Neural progenitor cell (in vitro differentiated cells): ENCODE measurements around the gene ATXN1. TPM values are rescaled to one million over a fixed set of nuclear protein-coding genes. Genes with fewer than 3 reads are reported as not detected.

Experiments used
- DNase-seq: peaks from one replicate; pipeline ENCODE4 v3.0.0-alpha.2; 2016; ENCODE audit warnings: low spot score
- H2AFZ ChIP-seq: fragments of 200-600 bp; sonication (generic); replicated peaks from 2 replicates; pipeline ENCODE4 v1.6.1; 2016; ENCODE audit warnings: antibody characterized with exemption
- H3F3A ChIP-seq: fragments of 200-600 bp; sonication (generic); 2 replicates; pipeline ENCODE4 v1.6.1; 2016; ENCODE audit warnings: antibody characterized with exemption, low read depth
- H3K27ac ChIP-seq: fragments of 200-600 bp; sonication (generic); 2 replicates; pipeline ENCODE4 v1.5.1; 2016; ENCODE audit warnings: mild to moderate bottlenecking
- H3K27me3 ChIP-seq: fragments of 200-600 bp; sonication (generic); 2 replicates; pipeline ENCODE4 v1.6.1; 2016; ENCODE audit warnings: mild to moderate bottlenecking, moderate library complexity
- H3K36me3 ChIP-seq: fragments of 200-600 bp; sonication (generic); 2 replicates; pipeline ENCODE4 v1.5.1; 2016
- H3K4me1 ChIP-seq: fragments of 200-600 bp; sonication (generic); 2 replicates; pipeline ENCODE4 v1.6.1; 2016; ENCODE audit warnings: mixed run types
- H3K4me2 ChIP-seq: fragments of 200-600 bp; sonication (generic); 2 replicates; pipeline ENCODE4 v1.6.1; 2016
- H3K4me3 ChIP-seq: fragments of 200-600 bp; sonication (generic); 2 replicates; pipeline ENCODE4 v1.5.1; 2016
- H3K79me2 ChIP-seq: fragments of 200-600 bp; sonication (generic); 2 replicates; pipeline ENCODE4 v1.6.1; 2016; ENCODE audit warnings: low read depth
- H3K9ac ChIP-seq: fragments of 200-600 bp; sonication (generic); 2 replicates; pipeline ENCODE4 v1.6.1; 2016
- H3K9me3 ChIP-seq: fragments of 200-600 bp; sonication (generic); 2 replicates; pipeline ENCODE4 v1.5.1; 2016; ENCODE audit warnings: low read depth
- H4K20me1 ChIP-seq: fragments of 200-600 bp; sonication (generic); 2 replicates; pipeline ENCODE4 v1.6.1; 2016; ENCODE audit warnings: low read depth
- H3K27ac Mint-ChIP-seq: 3 replicates; pipeline ENCODE4 v1.8.0; 2021; ENCODE audit warnings: mixed read lengths
- H3K27me3 Mint-ChIP-seq: 2 replicates; pipeline ENCODE4 v1.8.0; 2022; ENCODE audit warnings: low read depth, mild to moderate bottlenecking, inconsistent platforms, moderate library complexity, mixed read lengths; ENCODE audit not compliant: insufficient read depth
- H3K36me3 Mint-ChIP-seq: 3 replicates; pipeline ENCODE4 v1.8.0; 2021; ENCODE audit warnings: mixed read lengths
- H3K4me1 Mint-ChIP-seq: 3 replicates; pipeline ENCODE4 v1.8.0; 2021; ENCODE audit warnings: mixed read lengths
- H3K4me3 Mint-ChIP-seq: 3 replicates; pipeline ENCODE4 v1.8.0; 2021; ENCODE audit warnings: mild to moderate bottlenecking, moderate library complexity, mixed read lengths
- H3K9me3 Mint-ChIP-seq: 3 replicates; pipeline ENCODE4 v1.8.0; 2020; ENCODE audit warnings: mixed read lengths
- EZH2 ChIP-seq: fragments of 200-600 bp; sonication (generic); IDR thresholded peaks from 2 replicates; pipeline ENCODE4 v1.6.1; 2017; ENCODE audit warnings: antibody characterized with exemption, mild to moderate bottlenecking, moderate library complexity
- EZH2phosphoT487 ChIP-seq: fragments of 200-600 bp; sonication (generic); IDR thresholded peaks from 2 replicates; pipeline ENCODE4 v1.6.1; 2017; ENCODE audit warnings: antibody characterized with exemption
- total RNA-seq: library from RNA; depleted of rRNA; stranded (reverse); fragments of >200 nt; gene quantifications from 2 replicates; pipeline ENCODE4 v1.2.3, GENCODE V29; 2015; ENCODE audit warnings: low replicate concordance
- TF ChIP-seq, protein P1 (sequence below): fragments of 200-600 bp; sonication (generic); IDR thresholded peaks from 2 replicates; pipeline ENCODE4 v1.5.1; 2017; ENCODE audit warnings: antibody characterized with exemption, mild to moderate bottlenecking

ATXN1 gene
- total RNA-seq, 1 donor from 2014 or later, result 3.6 TPM

DNA sequence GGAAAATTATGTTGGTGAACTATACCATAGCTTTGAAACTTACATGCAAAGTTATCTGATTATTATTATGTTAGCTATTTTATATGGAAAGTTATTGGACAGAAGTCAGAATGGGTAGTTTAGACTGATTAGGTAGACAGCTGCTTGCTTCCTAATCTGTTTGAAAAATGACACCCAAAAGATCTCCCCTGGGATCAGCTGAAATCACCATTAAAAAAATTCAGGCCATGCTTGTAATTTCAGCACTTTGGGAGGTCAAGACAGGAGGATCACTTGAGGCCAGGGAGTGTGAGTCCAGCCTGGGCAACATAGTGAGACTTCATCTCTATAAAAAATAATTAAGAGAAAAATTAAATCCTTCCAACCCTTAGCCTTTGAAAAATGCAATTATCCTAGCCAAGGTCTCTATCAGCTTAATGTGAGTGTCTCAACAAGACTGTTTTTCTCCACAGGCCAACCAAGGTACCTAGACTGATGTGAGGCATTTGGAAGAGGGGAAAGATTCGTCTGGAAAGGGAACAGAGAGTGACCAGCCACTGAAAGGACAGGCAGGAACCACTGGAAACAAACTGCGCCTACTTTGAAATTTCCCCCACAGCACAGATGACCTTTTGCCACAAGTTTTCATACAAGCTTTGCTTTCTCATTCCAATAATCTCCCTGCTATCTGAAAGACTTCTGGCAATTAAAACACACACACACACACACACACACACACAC lies 290.6 kb downstream of the ATXN1 start:
- Mint-ChIP-seq H3K4me3 (no peak overlapping the region), H3K36me3 (no peaks in the 10 kb centered on the region)

GRCh38 chr6:16468991-16469615 lies 292.2 kb downstream of the ATXN1 start:
- Histone ChIP-seq H3K4me1 (no peaks in the 10 kb centered on the region), H3K79me2 (no peaks in the 10 kb centered on the region), H3K4me3 (no peak overlapping the region), H4K20me1 (no peaks in the 10 kb centered on the region), H3F3A (no peaks in the 10 kb centered on the region), H3K4me2 (no peak overlapping the region), H3K9me3 (no peaks in the 10 kb centered on the region), H3K9ac (no peak overlapping the region), H2AFZ (no peak overlapping the region), H3K27ac (no peak overlapping the region), H3K36me3 (no peaks in the 10 kb centered on the region), H3K27me3 (no peaks in the 10 kb centered on the region)
- H3K4me1 Mint-ChIP-seq, result peaks cover 4% of the 10 kb centered on the region
- H3K27me3 Mint-ChIP-seq, result no peaks in the 10 kb centered on the region
- no peak overlapping the region for H3K27ac Mint-ChIP-seq
- TF ChIP-seq EZH2 (no peak), EZH2phosphoT487 (no peak)
- TF ChIP-seq, protein P1, sequence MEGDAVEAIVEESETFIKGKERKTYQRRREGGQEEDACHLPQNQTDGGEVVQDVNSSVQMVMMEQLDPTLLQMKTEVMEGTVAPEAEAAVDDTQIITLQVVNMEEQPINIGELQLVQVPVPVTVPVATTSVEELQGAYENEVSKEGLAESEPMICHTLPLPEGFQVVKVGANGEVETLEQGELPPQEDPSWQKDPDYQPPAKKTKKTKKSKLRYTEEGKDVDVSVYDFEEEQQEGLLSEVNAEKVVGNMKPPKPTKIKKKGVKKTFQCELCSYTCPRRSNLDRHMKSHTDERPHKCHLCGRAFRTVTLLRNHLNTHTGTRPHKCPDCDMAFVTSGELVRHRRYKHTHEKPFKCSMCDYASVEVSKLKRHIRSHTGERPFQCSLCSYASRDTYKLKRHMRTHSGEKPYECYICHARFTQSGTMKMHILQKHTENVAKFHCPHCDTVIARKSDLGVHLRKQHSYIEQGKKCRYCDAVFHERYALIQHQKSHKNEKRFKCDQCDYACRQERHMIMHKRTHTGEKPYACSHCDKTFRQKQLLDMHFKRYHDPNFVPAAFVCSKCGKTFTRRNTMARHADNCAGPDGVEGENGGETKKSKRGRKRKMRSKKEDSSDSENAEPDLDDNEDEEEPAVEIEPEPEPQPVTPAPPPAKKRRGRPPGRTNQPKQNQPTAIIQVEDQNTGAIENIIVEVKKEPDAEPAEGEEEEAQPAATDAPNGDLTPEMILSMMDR, result no peak
- peaks cover 2% of the 10 kb centered on the region for H3K9me3 Mint-ChIP-seq
- no peak overlapping the region for H3K4me3 Mint-ChIP-seq
- peaks cover under 1% of the 10 kb centered on the region for H3K36me3 Mint-ChIP-seq
- no peak for DNase-seq

More for the DNA sequence above, 290.6 kb downstream of the ATXN1 start:
- H3K4me2 ChIP-seq, result no peak overlapping the region
- no peak for TF ChIP-seq EZH2
- TF ChIP-seq, protein P1, result no peak
- no peaks in the 10 kb centered on the region for H3K9me3 ChIP-seq
- no peaks in the 10 kb centered on the region for H3K27me3 Mint-ChIP-seq
- no peaks in the 10 kb centered on the region for H4K20me1 ChIP-seq
- H3K4me1 Mint-ChIP-seq, result peaks cover 4% of the 10 kb centered on the region
- no peaks in the 10 kb centered on the region for H3K36me3 ChIP-seq
- H3F3A ChIP-seq, result no peaks in the 10 kb centered on the region
- no peak overlapping the region for H3K9ac ChIP-seq
- no peaks in the 10 kb centered on the region for H3K27me3 ChIP-seq
- no peaks in the 10 kb centered on the region for H3K4me1 ChIP-seq
- DNase-seq, result no peak
- H3K79me2 ChIP-seq, result no peaks in the 10 kb centered on the region
- no peak overlapping the region for H2AFZ ChIP-seq
- H3K27ac Mint-ChIP-seq, result no peak overlapping the region
- H3K4me3 ChIP-seq, result no peak overlapping the region
- no peaks in the 10 kb centered on the region for H3K9me3 Mint-ChIP-seq
- no peak overlapping the region for H3K27ac ChIP-seq

- no peaks in the 10 kb centered on the region for H3K36me3 ChIP-seq
- no peaks in the 10 kb centered on the region for H3F3A ChIP-seq
- peaks cover 8% of the 10 kb centered on the region for H3K9me3 Mint-ChIP-seq
- TF ChIP-seq EZH2 (no peak), EZH2phosphoT487 (no peak)
- TF ChIP-seq, protein P1, result no peak
- no peaks in the 10 kb centered on the region for H3K79me2 ChIP-seq
- H3K4me1 Mint-ChIP-seq, result peaks cover 4% of the 10 kb centered on the region
- no peaks in the 10 kb centered on the region for H3K27me3 Mint-ChIP-seq
- no peaks in the 10 kb centered on the region for H4K20me1 ChIP-seq
- H3K4me3 ChIP-seq, result no peak overlapping the region
- no peak overlapping the region for H3K9ac ChIP-seq
- H3K9me3 ChIP-seq, result no peaks in the 10 kb centered on the region
- H3K27ac ChIP-seq, result no peak overlapping the region
- H3K27me3 ChIP-seq, result no peaks in the 10 kb centered on the region
- H3K4me3 Mint-ChIP-seq, result no peak overlapping the region
- H3K4me1 ChIP-seq, result no peaks in the 10 kb centered on the region
- H3K27ac Mint-ChIP-seq, result no peak overlapping the region
- no peak for DNase-seq
- H3K4me2 ChIP-seq, result no peak overlapping the region
- H3K36me3 Mint-ChIP-seq, result peaks cover 1% of the 10 kb centered on the region
- no peak overlapping the region for H2AFZ ChIP-seq
Observed at GRCh38 chr6:16466800-16467553, 294.3 kb downstream of the ATXN1 start.
